DMS79 (cell line): ENCODE data around the gene HLCS.
"Not testable (repeated sequence)": the region's sequence is repeated elsewhere in the genome, so short reads cannot be mapped to it uniquely, and the experiment has no call there.

Experiments used
- DNase-seq: peaks from one replicate; lab custom pipeline; 2025; lab: John Stamatoyannopoulos, UW

The HLCS gene

GRCh38 chr21:36966066-36966820, at the start of gene HLCS:
Gene HLCS (minus strand): TSS chr21:36966669. CDS start chr21:36966638, 31 bp downstream.
- DNase-seq = peak; percentile 47

GRCh38 chr21:37009740-37010341, 43.4 kb upstream of the HLCS start:
- peak; percentile 91 for DNase-seq

- DNase-seq = peak; percentile 98
These were observed 42.3 kb upstream of the HLCS start for GRCh38 chr21:37008724-37009123.

- DNase-seq = no peak
These were observed 40.2 kb upstream of the HLCS start, which contains the start of gene RIPPLY3 for GRCh38 chr21:37006486-37007291. Gene RIPPLY3 (plus strand): TSS chr21:37006702. CDS start chr21:37006773, 71 bp downstream.

GRCh38 chr21:37005548-37006485, 39.3 kb upstream of the HLCS start:
- no peak for DNase-seq

GRCh38 chr21:37003917-37004316, 37.4 kb upstream of the HLCS start:
- DNase-seq = not testable (repeated sequence)

- not testable (repeated sequence) for DNase-seq
These were observed 36.4 kb upstream of the HLCS start for GRCh38 chr21:37002851-37003250.

- no peak for DNase-seq
These were observed 35.0 kb upstream of the HLCS start for GRCh38 chr21:37001441-37001840.

GRCh38 chr21:37000381-37000780, 33.9 kb upstream of the HLCS start:
- DNase-seq = no peak

GRCh38 chr21:36999131-36999898, 32.8 kb upstream of the HLCS start:
- no peak for DNase-seq

GRCh38 chr21:36995285-36995684, 28.8 kb upstream of the HLCS start:
- not testable (repeated sequence) for DNase-seq

GRCh38 chr21:36994501-36995158, 28.2 kb upstream of the HLCS start:
- DNase-seq = no peak

- DNase-seq = no peak
These were observed 26.2 kb upstream of the HLCS start for GRCh38 chr21:36992671-36993070.

GRCh38 chr21:36990508-36991205, 24.2 kb upstream of the HLCS start:
- DNase-seq = no peak

GRCh38 chr21:36989699-36990507, 23.4 kb upstream of the HLCS start:
- peak; percentile 80 for DNase-seq

- not testable (repeated sequence) for DNase-seq
These were observed 22.8 kb upstream of the HLCS start for GRCh38 chr21:36989199-36989698.

- DNase-seq = no peak
These were observed 22.1 kb upstream of the HLCS start for GRCh38 chr21:36988536-36988935.

GRCh38 chr21:36987845-36988244, 21.4 kb upstream of the HLCS start:
- no peak for DNase-seq
